NCI-H1092 treated with DMSO at 0.1 percent for 48 hours (cell line): ENCODE measurements around the gene GLT8D2.
"Not testable (repeated sequence)": the region's sequence is repeated elsewhere in the genome, so short reads cannot be mapped to it uniquely, and the experiment has no call there.

Experiments
- DNase-seq: peaks from one replicate; lab custom pipeline; 2025; lab: John Stamatoyannopoulos, UW

Gene GLT8D2

DNA sequence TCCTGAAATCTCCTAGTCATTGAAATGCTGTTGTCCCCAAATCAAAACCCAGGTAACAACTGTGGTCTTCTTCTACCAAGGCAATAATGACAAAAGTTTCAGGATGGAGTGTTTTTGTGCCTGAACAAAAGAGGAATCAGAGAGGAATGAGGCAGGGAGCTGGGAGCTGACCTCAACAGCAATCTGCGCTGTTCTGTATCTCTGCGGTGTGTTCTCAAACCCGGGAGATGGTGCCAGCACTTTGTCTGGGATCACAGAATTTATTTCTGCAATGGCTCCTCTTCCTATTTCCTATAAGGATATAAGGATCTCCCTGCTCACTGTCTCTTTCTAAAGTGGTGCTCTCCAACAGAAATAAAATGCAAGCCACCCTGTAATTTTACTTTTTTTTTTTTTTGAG lies 449 bp upstream of the GLT8D2 start:
- no peak for DNase-seq

DNA sequence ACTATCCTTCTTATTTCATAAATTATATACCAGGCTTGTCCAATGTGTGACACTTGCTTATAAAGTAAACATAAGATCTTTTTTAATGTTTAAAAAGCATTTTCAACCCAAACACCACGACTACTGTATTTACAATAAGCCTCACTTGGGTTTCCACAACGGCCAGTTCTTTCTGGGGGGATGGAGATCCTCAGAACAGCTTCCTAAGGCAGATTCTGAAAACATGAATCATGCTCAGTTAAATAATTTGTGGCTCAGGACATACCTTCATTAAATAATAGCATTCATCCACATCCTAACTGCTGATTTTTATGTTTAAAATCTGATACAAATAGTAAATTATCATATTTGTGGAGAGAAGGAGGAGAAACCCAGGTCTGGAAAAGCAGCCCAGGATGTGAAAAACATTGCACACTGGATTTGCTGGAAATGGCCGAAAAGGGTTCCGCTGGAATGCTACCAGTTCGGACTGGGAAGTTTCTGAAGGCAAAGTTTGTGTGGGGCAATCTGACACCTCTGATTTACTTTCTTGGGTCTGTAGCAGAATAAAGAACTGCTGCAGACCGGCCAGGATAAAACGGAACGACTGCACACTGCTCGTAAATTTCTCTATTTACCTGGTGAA lies 597 bp downstream of the GLT8D2 start:
- DNase-seq: no peak

DNA sequence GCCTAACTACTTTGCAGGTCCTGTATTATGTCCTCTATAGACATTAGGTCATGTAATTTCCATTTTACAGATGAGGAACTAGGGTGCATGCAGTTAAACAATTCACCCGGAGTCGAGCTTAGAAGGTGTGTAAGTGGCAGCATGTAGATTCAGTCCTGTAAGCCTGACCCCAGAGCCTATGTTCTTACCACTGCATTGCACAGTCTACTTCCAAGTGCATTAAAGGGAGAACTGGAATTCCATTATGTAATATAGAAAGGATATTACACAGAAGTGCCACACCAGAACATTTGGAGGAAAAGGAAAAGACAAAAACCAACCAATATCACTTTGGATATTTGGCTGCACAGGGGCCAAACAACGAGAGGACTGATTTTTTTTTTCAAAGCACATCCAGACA lies 1.2 kb downstream of the GLT8D2 start:
- DNase-seq: no peak

DNA sequence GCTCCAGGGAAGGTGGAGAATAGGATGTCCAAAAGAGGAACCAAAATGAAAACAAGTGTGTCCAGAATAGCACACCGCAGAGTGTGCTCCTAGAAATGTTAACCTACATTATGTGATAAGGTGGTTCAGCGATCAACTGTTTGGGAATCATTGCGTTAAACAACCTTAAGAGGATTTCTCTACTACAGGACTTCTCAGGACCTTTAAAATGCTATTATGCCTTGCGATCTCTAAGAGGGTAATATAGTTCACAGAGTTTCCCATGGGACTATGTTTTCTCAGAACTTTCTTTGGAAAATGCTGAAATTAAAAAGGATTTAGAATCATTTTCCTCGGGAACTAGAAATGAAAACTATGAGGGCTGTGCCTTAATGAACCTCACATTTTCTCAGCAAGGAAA lies 1.8 kb downstream of the GLT8D2 start:
- DNase-seq: no peak

DNA sequence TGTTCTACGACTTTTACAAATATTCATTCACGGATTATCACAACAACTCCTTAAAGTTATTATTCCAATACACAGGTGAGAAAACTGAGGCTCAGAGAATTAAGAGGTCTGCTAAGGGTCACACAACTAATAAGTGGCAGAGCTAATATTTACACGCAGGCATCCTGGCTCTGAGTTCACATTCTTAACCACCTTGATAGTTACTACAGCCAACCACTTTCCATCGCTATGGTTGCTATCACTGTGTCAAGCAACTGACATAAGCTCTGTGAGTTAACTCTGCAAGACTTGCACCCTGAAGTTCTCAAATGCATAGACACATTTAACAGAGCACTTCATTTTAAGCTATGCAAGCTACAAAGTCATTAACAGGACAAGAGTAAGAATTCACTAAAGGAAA lies 3.7 kb downstream of the GLT8D2 start:
- DNase-seq: no peak

DNA sequence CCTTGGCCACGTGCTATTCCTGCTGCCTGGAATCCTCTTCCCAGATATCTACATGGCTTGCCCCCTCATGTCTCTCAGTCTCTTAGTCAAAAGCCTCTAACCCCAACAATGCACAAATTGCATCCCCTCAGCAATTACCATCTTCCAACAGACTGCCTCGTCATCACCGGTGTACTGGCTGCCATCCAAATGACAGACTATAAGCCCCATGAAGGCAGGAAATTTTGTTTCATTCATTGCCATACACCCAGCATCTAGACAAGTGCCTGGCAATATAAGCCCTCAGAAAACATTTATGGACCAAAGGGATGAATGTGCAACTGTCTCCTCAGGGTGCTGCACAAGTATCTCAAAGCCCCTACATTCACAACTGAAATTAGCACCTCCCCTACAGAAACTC lies 5.8 kb downstream of the GLT8D2 start:
- no peak for DNase-seq

DNA sequence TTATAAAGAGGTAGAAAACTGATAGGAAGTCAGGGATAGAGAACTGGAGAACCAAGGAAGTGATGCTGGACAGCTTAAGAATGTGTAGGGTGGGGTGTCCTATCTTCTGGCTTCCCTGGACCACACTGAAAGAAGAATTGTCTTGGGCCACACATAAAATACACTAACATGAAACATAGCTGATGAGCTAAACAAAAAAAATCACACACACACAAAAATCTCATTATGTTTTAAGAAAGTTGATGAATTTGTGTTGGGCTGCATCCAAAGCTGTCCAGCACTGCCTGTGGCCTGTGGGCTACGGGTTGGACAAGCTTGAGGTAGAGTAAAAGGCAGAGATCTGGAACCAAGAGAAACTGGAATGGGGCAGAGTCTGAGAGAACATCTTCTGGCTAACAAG lies 7.4 kb downstream of the GLT8D2 start:
- DNase-seq: no peak

DNA sequence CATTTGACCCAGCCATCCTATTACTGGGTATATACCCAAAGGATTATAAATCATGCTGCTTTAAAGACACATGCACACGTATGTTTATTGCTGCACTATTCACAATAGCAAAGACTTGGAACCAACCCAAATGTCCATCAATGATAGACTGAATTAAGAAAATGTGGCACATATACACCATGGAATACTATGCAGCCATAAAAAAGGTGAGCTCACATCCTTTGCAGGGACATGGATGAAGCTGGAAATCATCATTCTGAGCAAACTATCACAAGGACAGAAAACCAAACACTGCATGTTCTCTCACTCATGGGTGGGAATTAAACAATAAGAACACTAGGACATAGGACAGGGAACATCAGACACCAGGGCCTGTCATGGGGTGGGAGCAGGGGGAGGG lies 10.2 kb downstream of the GLT8D2 start:
- not testable (repeated sequence) for DNase-seq

DNA sequence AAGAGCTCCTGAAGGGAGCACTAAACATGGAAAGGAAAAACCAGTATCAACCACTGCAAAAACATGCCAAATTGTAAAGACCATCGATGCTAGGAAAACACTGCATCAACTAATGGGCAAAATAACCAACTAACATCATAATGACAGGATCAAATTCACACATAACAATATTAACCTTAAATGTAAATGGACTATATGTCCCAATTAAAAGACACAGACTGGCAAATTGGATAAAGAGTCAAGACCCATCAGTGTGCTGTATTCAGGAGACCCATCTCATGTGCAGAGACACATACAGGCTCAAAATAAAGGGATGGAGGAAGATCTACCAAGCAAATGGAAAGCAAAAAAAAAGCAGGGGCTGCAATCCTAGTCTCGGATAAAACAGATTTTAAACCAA lies 13.8 kb downstream of the GLT8D2 start:
- not testable (repeated sequence) for DNase-seq

DNA sequence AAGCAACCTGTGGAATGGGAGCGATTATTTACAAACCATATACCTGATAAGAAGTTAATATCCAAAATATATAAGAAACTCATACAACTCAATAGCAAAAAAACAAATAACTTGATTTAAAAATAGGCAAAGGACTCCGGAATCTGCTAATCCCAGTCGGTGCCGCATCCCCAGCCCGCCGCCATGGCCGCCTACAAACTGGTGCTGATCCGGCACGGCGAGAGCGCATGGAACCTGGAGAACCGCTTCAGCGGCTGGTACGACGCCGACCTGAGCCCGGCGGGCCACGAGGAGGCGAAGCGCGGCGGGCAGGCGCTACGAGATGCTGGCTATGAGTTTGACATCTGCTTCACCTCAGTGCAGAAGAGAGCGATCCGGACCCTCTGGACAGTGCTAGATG lies 19.4 kb downstream of the GLT8D2 start:
- not testable (repeated sequence) for DNase-seq

DNA sequence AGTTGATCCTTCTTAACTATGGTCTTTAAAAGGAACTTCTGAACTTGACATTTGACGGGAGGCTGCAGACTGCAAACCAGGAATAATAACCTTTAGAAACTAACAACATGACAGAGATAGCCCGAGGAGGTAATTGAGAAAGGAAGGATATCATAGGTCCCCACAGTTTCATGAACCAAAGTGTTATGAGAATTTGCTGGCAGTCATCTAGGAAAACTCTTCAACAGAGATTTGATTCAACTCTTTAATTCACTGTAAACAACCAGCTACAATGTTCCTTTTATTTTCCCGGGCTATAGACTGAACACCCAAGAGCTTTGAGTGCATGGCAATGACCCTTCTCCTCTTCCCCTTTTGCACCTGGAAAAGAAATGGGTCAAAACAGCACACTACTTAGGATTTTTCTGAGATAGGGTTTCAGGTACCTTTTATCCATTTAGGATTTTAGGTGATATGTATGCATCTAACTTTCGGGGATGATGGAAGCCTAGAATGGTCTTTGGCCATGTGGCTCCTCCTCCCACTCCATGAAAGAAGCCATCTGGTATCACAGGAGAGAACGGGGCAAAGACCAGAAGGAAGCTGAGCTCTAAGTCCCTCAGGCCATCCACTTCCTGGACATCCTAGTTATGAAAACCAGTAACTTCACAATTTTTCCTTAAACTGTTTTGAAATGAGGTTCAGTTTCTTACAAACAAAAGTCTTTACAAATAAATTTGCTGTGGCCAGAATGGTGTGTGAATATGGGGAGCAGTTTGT lies 23.0 kb downstream of the GLT8D2 start:
- DNase-seq: no peak

DNA sequence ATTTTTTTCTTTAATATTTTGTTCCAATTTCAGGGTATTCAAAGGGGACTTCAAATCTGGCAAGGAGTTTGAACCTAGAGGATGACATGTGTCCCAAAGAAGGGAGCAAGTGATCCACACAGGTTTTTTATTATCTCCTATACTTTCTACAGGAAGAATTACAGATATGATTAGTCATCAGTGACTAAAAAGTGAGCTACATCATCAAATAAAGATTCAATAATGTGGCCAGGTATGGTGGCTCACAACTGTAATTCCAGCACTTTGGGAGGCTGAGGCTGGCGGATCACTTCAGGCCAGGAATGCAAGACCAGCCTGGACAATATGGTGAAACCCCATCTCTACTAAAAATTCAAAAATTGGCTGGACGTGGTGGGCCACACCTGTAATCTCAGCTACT lies 24.2 kb downstream of the GLT8D2 start:
- DNase-seq: no peak

DNA sequence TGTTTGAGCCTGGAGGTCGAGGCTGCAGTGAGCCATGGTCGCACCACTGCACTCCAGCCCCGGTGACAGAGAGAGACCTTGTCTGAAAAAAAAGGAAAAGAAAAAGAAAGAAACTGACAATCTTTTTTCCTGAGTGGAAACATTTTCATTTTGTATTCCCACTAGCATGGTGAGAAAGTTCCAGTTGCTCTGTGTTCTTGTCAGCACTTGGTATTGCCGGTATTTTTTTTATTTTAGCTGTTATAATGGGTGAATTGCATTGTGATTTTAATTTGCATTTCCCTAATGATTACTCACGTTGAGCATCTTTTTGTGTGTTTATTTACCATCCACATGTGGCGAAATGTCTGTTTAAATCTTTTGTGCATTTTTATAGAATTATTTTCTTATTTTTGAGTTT lies 25.6 kb downstream of the GLT8D2 start:
- DNase-seq: no peak

DNA sequence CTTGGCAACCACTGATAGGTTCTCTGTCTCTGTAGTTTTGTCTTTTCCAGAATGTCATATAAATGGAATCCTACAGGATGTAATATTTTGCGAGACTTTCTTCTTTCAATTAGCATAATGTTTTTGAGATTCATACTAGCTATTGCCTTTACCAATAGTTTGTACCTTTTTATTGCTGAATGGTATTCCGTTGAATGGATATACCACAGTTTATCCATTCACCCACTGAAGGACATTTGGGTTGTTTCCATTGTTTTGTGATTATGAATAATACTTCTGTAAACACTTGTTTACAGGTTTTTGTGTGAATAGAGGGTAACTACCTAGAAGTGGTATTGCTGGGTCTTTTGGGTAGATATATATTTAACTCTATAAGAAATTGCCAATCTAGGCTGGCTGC lies 26.3 kb downstream of the GLT8D2 start:
- DNase-seq: no peak

DNA sequence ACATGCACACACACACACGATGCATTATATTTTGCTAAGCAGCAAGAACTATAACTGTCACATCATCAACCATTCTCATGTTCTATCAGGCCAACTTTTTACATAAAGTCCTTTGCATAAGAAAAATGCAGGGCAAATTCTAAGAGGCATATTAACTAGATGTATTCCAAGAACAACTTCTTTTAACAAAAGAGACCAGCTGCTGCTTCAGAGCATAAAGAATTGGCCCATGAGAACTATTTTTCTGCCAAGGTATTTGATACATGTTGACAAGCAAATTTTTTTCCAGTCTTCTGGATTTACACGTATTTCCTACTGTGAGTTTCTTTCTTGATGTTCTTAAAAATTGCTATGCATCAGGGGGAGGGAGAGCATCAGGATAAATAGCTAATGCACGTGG lies 27.2 kb downstream of the GLT8D2 start:
- DNase-seq: no peak

DNA sequence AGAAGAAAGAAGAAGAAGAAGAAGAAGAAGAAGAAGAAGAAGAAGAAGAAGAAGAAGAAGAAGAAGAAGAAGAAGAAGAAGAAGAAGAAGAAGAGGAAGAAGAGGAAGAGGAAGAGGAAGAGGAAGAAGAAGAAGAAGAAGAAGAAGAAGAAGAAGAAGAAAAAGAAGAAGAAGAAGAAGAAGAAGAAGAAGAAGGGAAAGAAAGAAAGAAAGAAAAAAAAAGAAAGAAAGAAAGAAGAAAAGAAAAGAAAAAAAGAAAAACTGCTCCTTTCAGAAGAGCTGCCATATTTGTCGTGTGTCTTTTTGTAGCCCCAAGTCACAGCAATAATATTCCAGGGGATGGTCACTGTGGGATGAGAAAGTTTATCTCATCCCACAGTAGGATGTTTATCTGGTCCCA lies 28.1 kb downstream of the GLT8D2 start:
- DNase-seq: not testable (repeated sequence)

DNA sequence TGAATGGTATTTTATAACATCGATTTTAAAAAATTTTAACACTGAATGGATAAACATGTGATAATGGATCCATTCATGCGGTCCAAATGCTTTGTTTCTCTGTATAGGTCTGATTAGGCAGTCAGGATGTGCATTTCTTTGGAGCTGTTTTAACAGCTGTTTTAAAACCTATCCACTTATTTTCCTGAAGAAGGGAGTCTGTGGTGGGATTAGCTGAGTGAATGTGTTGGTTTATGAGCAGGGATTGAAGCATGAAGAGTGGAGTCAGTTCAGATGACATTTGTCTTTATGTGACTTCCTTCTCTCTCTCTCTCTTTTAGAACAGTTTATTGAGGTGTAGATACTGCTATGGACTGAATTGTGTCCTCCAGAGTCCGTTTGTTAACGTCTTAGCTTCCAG lies 37.7 kb downstream of the GLT8D2 start:
- DNase-seq: no peak

DNA sequence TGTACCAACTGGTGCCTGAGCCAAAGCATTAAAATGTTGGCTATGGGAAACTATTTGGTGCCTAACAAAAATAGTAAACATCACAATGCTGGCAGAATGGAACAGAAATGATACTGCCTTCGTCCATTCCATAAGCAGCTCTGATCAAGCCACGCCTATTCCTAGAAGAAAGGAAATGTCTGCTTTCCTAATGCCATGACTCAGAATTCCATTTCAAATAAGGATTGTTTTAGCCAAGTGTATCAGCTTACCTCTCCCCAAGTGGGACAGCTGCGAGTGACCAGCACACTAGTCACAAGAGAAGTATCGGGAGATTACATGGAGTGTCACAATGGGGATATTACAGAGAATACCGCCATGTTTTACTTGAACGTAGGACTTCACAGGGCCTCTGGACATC lies 38.7 kb downstream of the GLT8D2 start:
- DNase-seq: no peak

DNA sequence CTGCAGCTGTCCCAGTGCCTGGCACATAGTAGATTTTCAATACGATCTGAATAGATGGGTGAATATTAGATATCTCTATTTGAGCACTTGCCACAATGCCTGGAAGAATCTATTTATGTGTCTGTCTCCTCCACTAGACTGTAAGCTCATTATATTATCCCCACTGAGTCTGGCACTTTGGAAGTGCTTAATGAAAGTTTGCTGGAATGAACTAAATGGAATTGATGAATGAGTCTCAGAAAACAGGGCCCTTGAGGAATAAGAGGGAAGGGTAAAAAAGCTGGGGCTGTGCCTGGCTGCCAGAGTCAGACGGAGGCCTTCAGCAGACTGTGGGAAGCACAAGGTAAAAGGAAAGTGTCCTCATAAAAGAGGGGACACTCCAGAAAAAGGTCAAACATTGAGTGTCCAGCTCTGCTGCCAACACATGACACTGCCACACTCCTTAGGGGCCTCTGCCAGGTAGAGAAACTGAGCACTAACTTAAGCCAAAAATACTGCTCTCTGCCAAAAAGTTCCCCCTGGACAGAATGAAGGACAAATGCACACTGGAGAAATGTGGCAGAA lies 39.3 kb downstream of the GLT8D2 start:
- DNase-seq: no peak

DNA sequence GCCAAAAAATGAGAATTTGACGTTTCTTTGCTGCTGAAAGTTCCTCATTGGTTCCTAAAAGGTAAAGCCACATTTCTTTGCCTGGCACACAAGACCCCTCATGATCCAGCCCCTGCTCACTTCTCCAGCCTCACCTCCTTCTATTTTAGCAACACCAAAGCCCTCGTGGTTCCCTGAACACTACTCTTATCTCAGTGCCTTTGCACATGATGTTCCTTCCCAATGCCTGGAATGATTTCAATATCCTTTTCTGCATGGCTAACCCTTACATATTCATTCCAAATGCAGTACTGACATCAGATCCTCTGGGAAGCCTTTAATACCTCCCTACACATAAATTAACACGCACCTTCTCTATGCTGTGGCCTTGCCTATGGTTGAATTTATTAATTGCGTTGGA lies 39.9 kb downstream of the GLT8D2 start:
- DNase-seq: no peak

DNA sequence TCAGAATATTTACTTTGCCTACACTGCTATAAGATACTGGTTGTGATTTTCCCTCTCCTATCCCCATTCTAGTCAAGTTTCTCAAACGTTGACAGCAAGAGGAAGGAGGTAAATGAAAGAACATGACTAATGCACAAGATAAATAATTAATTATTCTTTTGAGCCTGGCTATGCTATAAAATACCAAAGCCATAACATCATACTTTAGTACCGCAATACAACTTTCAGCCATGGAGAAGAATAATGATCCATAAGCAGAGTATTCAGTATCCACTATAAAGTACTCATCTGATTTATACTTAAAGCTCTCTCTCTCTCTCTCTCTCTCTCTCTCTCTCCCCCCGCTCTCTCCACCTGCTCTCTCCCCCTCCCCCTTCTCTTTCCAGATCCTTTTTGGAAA lies 43.1 kb downstream of the GLT8D2 start:
- DNase-seq: no peak

DNA sequence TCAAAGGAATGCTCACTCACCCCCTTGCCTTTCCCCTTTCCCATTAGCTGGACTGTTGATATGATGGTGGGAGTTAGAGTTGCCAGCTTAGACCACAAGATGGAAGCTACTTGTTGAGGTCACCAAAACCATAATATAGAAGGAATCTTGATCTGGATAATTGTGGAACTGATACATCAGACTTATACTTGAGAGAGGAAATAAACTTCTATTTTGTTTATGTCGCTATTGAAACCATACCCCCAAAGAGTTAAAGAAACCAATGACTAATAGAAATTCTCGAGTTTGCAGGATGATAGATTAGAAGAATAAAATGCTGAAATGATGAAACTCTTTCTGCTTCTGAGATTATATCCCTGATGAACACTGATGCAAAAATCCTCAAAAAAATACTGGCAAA lies 46.4 kb downstream of the GLT8D2 start:
- no peak for DNase-seq

DNA sequence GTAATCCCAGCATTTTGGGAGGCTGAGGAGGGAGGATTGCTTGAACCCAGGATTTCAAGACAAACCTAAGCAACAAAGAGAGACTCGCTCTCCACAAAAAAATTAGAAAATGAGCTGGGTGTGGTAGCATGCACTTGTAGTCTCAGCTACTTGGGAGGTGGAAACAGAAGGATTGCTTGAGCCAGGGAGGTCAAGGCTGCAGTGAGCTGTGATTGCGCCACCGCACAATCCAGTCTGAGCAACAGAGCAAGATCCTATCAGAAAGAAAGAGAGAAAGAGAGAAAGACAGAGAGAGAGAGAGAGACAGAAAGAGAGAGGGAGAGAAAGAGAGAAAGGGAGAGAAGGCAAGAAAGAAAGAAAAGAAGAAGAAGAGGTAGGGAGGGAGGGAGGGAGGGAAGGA lies 47.3 kb downstream of the GLT8D2 start:
- DNase-seq: no peak
